H9 (cell line): ENCODE data around the gene ZNF365. TPM values are rescaled to one million over a fixed set of nuclear protein-coding genes. Genes with fewer than 3 reads are reported as not detected.

Experiments
- DNase-seq: peaks from one replicate; pipeline ENCODE4 v3.0.0-alpha.2; 2017
- H2AFZ ChIP-seq: one replicate; pipeline ENCODE4 v1.6.1; 2013; ENCODE audit warnings: mild to moderate bottlenecking, low read length, control low read depth, moderate library complexity
- H2AK5ac ChIP-seq: 2 replicates; pipeline ENCODE4 v1.6.1; 2013; ENCODE audit warnings: low read length, control low read depth, mixed read lengths; ENCODE audit not compliant: insufficient read length
- H2BK120ac ChIP-seq: one replicate; pipeline ENCODE4 v1.6.1; 2013; ENCODE audit warnings: low read depth, mild to moderate bottlenecking, low read length, control low read depth, inconsistent platforms; ENCODE audit not compliant: poor library complexity, severe bottlenecking
- H2BK12ac ChIP-seq: 2 replicates; pipeline ENCODE4 v1.6.1; 2013; ENCODE audit warnings: low read length, control low read depth, mixed read lengths, low read depth; ENCODE audit not compliant: insufficient read length
- H2BK15ac ChIP-seq: 2 replicates; pipeline ENCODE4 v1.6.1; 2013; ENCODE audit warnings: low read depth, low read length, control low read depth
- H2BK20ac ChIP-seq: one replicate; pipeline ENCODE4 v1.6.1; 2013; ENCODE audit warnings: low read depth, mild to moderate bottlenecking, low read length, control low read depth, inconsistent platforms; ENCODE audit not compliant: poor library complexity, severe bottlenecking
- H2BK5ac ChIP-seq: 2 replicates; pipeline ENCODE4 v1.6.1; 2013; ENCODE audit warnings: low read length, control low read depth, mixed read lengths; ENCODE audit not compliant: insufficient read length
- H3K14ac ChIP-seq: 2 replicates; pipeline ENCODE4 v1.6.1; 2013; ENCODE audit warnings: low read length, control low read depth; ENCODE audit not compliant: insufficient read depth
- H3K18ac ChIP-seq: 2 replicates; pipeline ENCODE4 v1.6.1; 2013; ENCODE audit warnings: low read depth, mild to moderate bottlenecking, mixed read lengths, low read length, control low read depth; ENCODE audit not compliant: insufficient read length
- H3K23ac ChIP-seq: 2 replicates; pipeline ENCODE4 v1.6.1; 2013; ENCODE audit warnings: low read length, control low read depth, mixed read lengths, low read depth; ENCODE audit not compliant: insufficient read length
- H3K23me2 ChIP-seq: 2 replicates; pipeline ENCODE4 v1.6.1; 2013; ENCODE audit warnings: low read depth, mild to moderate bottlenecking, mixed read lengths, low read length, control low read depth; ENCODE audit not compliant: insufficient read length, poor library complexity, severe bottlenecking
- H3K27ac ChIP-seq: 2 replicates; pipeline ENCODE4 v1.5.1; 2013; ENCODE audit warnings: low read length, control low read depth, mixed read lengths, low read depth; ENCODE audit not compliant: insufficient read length
- H3K27me3 ChIP-seq: 2 replicates; pipeline ENCODE4 v1.6.1; 2013; ENCODE audit warnings: low read length, control low read depth, inconsistent platforms; ENCODE audit not compliant: insufficient read depth
- H3K4ac ChIP-seq: 2 replicates; pipeline ENCODE4 v1.6.1; 2013; ENCODE audit warnings: low read depth, mild to moderate bottlenecking, control low read depth, inconsistent platforms, low read length, moderate library complexity
- H3K4me1 ChIP-seq: 2 replicates; pipeline ENCODE4 v1.6.1; 2013; ENCODE audit warnings: low read length, control low read depth, inconsistent platforms; ENCODE audit not compliant: insufficient read depth
- H3K4me2 ChIP-seq: 2 replicates; pipeline ENCODE4 v1.6.1; 2013; ENCODE audit warnings: low read length, control low read depth, mixed read lengths; ENCODE audit not compliant: insufficient read length, insufficient read depth
- H3K56ac ChIP-seq: 2 replicates; pipeline ENCODE4 v1.6.1; 2013; ENCODE audit warnings: low read depth, mild to moderate bottlenecking, mixed read lengths, low read length, control low read depth; ENCODE audit not compliant: insufficient read length
- H3K79me1 ChIP-seq: 2 replicates; pipeline ENCODE4 v1.6.1; 2013; ENCODE audit warnings: low read depth, mild to moderate bottlenecking, moderate library complexity, low read length, control low read depth, inconsistent platforms; ENCODE audit not compliant: insufficient read depth, poor library complexity, severe bottlenecking
- H3K79me2 ChIP-seq: 2 replicates; pipeline ENCODE4 v1.6.1; 2013; ENCODE audit warnings: low read length, control low read depth, inconsistent platforms; ENCODE audit not compliant: insufficient read depth
- H3K9ac ChIP-seq: 2 replicates; pipeline ENCODE4 v1.6.1; 2013; ENCODE audit warnings: low read length, control low read depth, mixed read lengths; ENCODE audit not compliant: insufficient read length; ENCODE audit errors: extremely low read depth
- H3K9me3 ChIP-seq: one replicate; pipeline ENCODE4 v1.6.1; 2013; ENCODE audit warnings: low read depth, low read length, inconsistent platforms; ENCODE audit not compliant: control insufficient read depth
- H3T11ph ChIP-seq: one replicate; pipeline ENCODE4 v1.6.1; 2013; ENCODE audit warnings: mild to moderate bottlenecking, low read length, control low read depth, inconsistent platforms
- H4K20me1 ChIP-seq: one replicate; pipeline ENCODE4 v1.6.1; 2013; ENCODE audit not compliant: control insufficient read depth, insufficient read length, insufficient read depth
- H4K5ac ChIP-seq: 2 replicates; pipeline ENCODE4 v1.6.1; 2013; ENCODE audit warnings: low read depth, mild to moderate bottlenecking, mixed read lengths, low read length, control low read depth; ENCODE audit not compliant: insufficient read length
- H4K8ac ChIP-seq: replicated peaks from 2 replicates; pipeline ENCODE4 v1.6.1; 2013; ENCODE audit warnings: low read length, control low read depth, mixed read lengths, low read depth; ENCODE audit not compliant: insufficient read length
- H4K91ac ChIP-seq: 2 replicates; pipeline ENCODE4 v1.6.1; 2013; ENCODE audit warnings: low read depth, mild to moderate bottlenecking, moderate library complexity, mixed read lengths, low read length, control low read depth; ENCODE audit not compliant: insufficient read length
- H3K27ac Mint-ChIP-seq, 3 experiments: 2 replicates in 2 of 3; 3 replicates in 1 of 3; pipeline ENCODE4 v1.8.0; 2020 to 2021; ENCODE audit warnings: mixed read lengths in 3 of 3, mild to moderate bottlenecking in 1 of 3, moderate library complexity in 1 of 3
- H3K27me3 Mint-ChIP-seq: 2 replicates; pipeline ENCODE4 v1.8.0; 2021; ENCODE audit warnings: low read depth, mild to moderate bottlenecking, moderate library complexity, mixed read lengths
- H3K36me3 Mint-ChIP-seq, 3 experiments: 2 replicates in 2 of 3; 3 replicates in 1 of 3; pipeline ENCODE4 v1.8.0; 2020 to 2021; ENCODE audit warnings: low read depth in 3 of 3, mixed read lengths in 3 of 3; ENCODE audit not compliant: insufficient read depth in 1 of 3
- H3K4me1 Mint-ChIP-seq, 2 experiments: 2 replicates each; pipeline ENCODE4 v1.8.0; 2020; ENCODE audit warnings: mixed read lengths in 2 of 2
- H3K4me3 Mint-ChIP-seq, 2 experiments: 2 replicates in 1 of 2; 3 replicates in 1 of 2; pipeline ENCODE4 v1.8.0; 2020 to 2021; ENCODE audit warnings: mild to moderate bottlenecking in 2 of 2, mixed read lengths in 2 of 2, moderate library complexity in 1 of 2
- H3K9me3 Mint-ChIP-seq, 2 experiments: 2 replicates in 1 of 2; 3 replicates in 1 of 2; pipeline ENCODE4 v1.8.0; 2020; ENCODE audit warnings: mild to moderate bottlenecking in 2 of 2, mixed read lengths in 2 of 2, moderate library complexity in 1 of 2
- WGBS: extraction: QIAGEN DNeasy Blood & Tissue Kit; methylation state at CpG from one replicate; pipeline ENCODE4 v1.1.7; 2013; ENCODE audit warnings: missing lambda C conversion rate, low lambda C conversion rate, mixed read lengths; ENCODE audit not compliant: insufficient read length; ENCODE audit errors: extremely low coverage; 5-methylcytosine and 5-hydroxymethylcytosine counted together
- total RNA-seq: library from RNA; stranded (reverse); gene quantifications from 2 replicates; pipeline ENCODE4 v1.2.1, GENCODE V29; 2021
- TF ChIP-seq, protein P1 (sequence below): fragments of 200-600 bp; sonication (generic); conservative IDR thresholded peaks from 3 replicates; pipeline ENCODE4 v1.8.0; 2021; ENCODE audit warnings: antibody characterized with exemption, mild to moderate bottlenecking

Gene ZNF365
- total RNA-seq, 1 experiment from 2014 or later: 0.59 TPM

DNA sequence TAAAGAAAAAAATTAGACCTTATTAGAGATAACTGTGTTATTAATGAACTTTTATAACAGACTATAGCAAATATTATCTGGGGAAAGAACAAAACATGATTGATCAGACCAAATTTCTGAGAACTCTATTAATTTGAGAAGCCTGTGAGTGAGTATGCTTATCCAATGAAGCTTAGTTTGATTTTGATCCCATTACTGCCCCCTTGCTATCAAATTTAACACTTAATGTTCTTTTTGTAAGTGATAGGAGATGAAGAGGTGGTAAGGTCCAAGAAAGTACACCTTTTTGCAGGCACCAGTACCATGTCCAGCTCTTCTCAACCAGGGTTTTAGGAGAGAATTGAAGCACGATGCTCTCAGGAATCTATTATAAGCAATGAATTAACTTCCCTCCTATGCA, 49.9 kb downstream of the ZNF365 start:
- Histone ChIP-seq H3K79me1 (no peaks in the 10 kb centered on the region), H3K9ac (no peak overlapping the region), H3K27me3 (peaks cover 14% of the 10 kb centered on the region; the same call in 1 of the 2 replicates), H3K9me3 (no peaks in the 10 kb centered on the region), H3T11ph (no peak overlapping the region), H3K56ac (no peak overlapping the region), H2BK12ac (no peak overlapping the region), H4K8ac (no peak overlapping the region), H2AK5ac (no peak overlapping the region), H3K18ac (no peak overlapping the region), H3K79me2 (no peaks in the 10 kb centered on the region), H2AFZ (no peak overlapping the region), H2BK15ac (no peak overlapping the region), H3K27ac (no peak overlapping the region), H2BK120ac (no peak overlapping the region), H2BK20ac (no peak overlapping the region), H2BK5ac (no peak overlapping the region), H3K4me2 (no peak overlapping the region), H3K23ac (no peak overlapping the region), H3K4me1 (no peaks in the 10 kb centered on the region; the same call in 1 of the 2 replicates), H4K20me1 (no peaks in the 10 kb centered on the region), H3K4ac (no peak overlapping the region), H3K23me2 (no peaks in the 10 kb centered on the region), H3K14ac (no peak overlapping the region), H4K91ac (no peak overlapping the region), H4K5ac (no peak overlapping the region)
- H3K27me3 Mint-ChIP-seq: peaks cover 78% of the 10 kb centered on the region
- WGBS: no CpG with 5 or more reads among the region's 1 CpG
- no peak overlapping the region for H3K4me3 Mint-ChIP-seq
- H3K4me1 Mint-ChIP-seq: peaks cover 12 to 14% of the 10 kb centered on the region in 2 experiments
- no peak for DNase-seq
- peaks cover 0 to 2% (median 0%) of the 10 kb centered on the region in 3 experiments; a peak in 1 of 7 replicates for H3K36me3 Mint-ChIP-seq
- H3K27ac Mint-ChIP-seq: no peak overlapping the region
- H3K9me3 Mint-ChIP-seq: no peaks in the 10 kb centered on the region; a peak in 1 of 5 replicates
- TF ChIP-seq, protein P1, sequence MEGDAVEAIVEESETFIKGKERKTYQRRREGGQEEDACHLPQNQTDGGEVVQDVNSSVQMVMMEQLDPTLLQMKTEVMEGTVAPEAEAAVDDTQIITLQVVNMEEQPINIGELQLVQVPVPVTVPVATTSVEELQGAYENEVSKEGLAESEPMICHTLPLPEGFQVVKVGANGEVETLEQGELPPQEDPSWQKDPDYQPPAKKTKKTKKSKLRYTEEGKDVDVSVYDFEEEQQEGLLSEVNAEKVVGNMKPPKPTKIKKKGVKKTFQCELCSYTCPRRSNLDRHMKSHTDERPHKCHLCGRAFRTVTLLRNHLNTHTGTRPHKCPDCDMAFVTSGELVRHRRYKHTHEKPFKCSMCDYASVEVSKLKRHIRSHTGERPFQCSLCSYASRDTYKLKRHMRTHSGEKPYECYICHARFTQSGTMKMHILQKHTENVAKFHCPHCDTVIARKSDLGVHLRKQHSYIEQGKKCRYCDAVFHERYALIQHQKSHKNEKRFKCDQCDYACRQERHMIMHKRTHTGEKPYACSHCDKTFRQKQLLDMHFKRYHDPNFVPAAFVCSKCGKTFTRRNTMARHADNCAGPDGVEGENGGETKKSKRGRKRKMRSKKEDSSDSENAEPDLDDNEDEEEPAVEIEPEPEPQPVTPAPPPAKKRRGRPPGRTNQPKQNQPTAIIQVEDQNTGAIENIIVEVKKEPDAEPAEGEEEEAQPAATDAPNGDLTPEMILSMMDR: peak; percentile 38; the same call in 2 of the 3 replicates
